Panc1 (cell line): Measurements from ENCODE around the gene PGGHG. TPM values are rescaled to one million over a fixed set of nuclear protein-coding genes. Genes with fewer than 3 reads are reported as not detected.

ENCODE experiments used
- ATAC-seq: fragments of 200-7000 bp; cut with Tn5 transposase; 2 replicates; pipeline ENCODE4 v1.9.1; 2020; ENCODE audit warnings: mild to moderate bottlenecking, moderate library complexity
- BruUV-seq: library from RNA; stranded (reverse); fragments of 400-500 nt; replicated peaks from 2 replicates; lab custom pipeline; 2021; lab: Mats Ljungman, UMichigan
- CTCF ChIA-PET: fragments of 300-600 bp; sonication (Branson Sonifier 250); formaldehyde crosslinking; loops from one replicate; lab custom pipeline; 2022; ENCODE audit warnings: antibody characterized with exemption; lab: Charles Lee
- POLR2A ChIA-PET: fragments of 300-600 bp; sonication (Branson Sonifier 250); formaldehyde crosslinking; loops from one replicate; lab custom pipeline; 2022; ENCODE audit warnings: antibody characterized with exemption; lab: Charles Lee
- DNase-seq: peaks from one replicate; pipeline ENCODE4 v3.0.0-alpha.2; 2010; ENCODE audit warnings: low read depth, low spot score
- H3K27ac ChIP-seq: 2 replicates; pipeline ENCODE4 v1.5.1; 2011; ENCODE audit warnings: mild to moderate bottlenecking, low read length, inconsistent platforms
- H3K27me3 ChIP-seq: fragments of 200-500 bp; sonication (Bioruptor generic); 2 replicates; pipeline ENCODE4 v1.6.0; 2014; ENCODE audit warnings: low read length, inconsistent platforms; ENCODE audit not compliant: control insufficient read depth, insufficient read depth
- H3K36me3 ChIP-seq: fragments of 200-500 bp; sonication (Bioruptor generic); 2 replicates; pipeline ENCODE4 v1.5.1; 2014; ENCODE audit warnings: inconsistent platforms, mild to moderate bottlenecking, low read length, moderate library complexity; ENCODE audit not compliant: control insufficient read depth, insufficient read depth
- H3K4me1 ChIP-seq: 2 replicates; pipeline ENCODE4 v1.5.1; 2011; ENCODE audit warnings: inconsistent platforms, mild to moderate bottlenecking, low read length, moderate library complexity; ENCODE audit not compliant: control insufficient read depth, insufficient read depth
- H3K4me3 ChIP-seq, 2 experiments: 2 replicates each; pipeline ENCODE4 v1.5.1; 2011 to 2012; ENCODE audit warnings: low read depth in 2 of 2, low read length in 2 of 2, mild to moderate bottlenecking in 2 of 2, inconsistent platforms in 1 of 2, moderate library complexity in 1 of 2
- H3K9me3 ChIP-seq: fragments of 200-500 bp; sonication (Bioruptor generic); 2 replicates; pipeline ENCODE4 v1.5.1; 2014; ENCODE audit warnings: low read depth, mild to moderate bottlenecking, inconsistent platforms, low read length, moderate library complexity; ENCODE audit not compliant: control insufficient read depth, insufficient read depth
- POLR2AphosphoS5 ChIP-seq: IDR thresholded peaks from 2 replicates; pipeline ENCODE4 v1.6.1; 2012; ENCODE audit warnings: mild to moderate bottlenecking, low read depth, low read length, moderate library complexity
- SIN3A ChIP-seq: IDR thresholded peaks from 2 replicates; pipeline ENCODE4 v1.6.1; 2012; ENCODE audit warnings: low read depth, mild to moderate bottlenecking, low read length, moderate library complexity, borderline replicate concordance; ENCODE audit not compliant: insufficient read depth
- TCF7L2 ChIP-seq: IDR thresholded peaks from 2 replicates; pipeline ENCODE4 v1.6.1; 2011; ENCODE audit warnings: mild to moderate bottlenecking, low read depth, low read length, inconsistent platforms
- in situ Hi-C: cut with HindIII; loops from 2 replicates; pipeline ENCODE4 v1.10.0; 2016; ENCODE audit warnings: low sequenced_read_pairs, low pct_unique_long_range_greater_than_20kb
- intact Hi-C: fragments of 100-400 bp; cut with micrococcal nuclease; formaldehyde crosslinking; loops from one replicate; pipeline ENCODE4 v1.10.0; 2022; ENCODE audit not compliant: unreplicated experiment
- total RNA-seq: library from RNA; stranded (reverse); gene quantifications from one replicate; pipeline ENCODE4 v1.2.1, GENCODE V29; 2021; ENCODE audit not compliant: unreplicated experiment
- TF ChIP-seq, protein P1 (sequence below), 2 experiments: IDR thresholded peaks; 2 replicates each; pipeline ENCODE4 v1.6.1; 2011 to 2012; ENCODE audit warnings: low read depth in 2 of 2, control low read depth in 1 of 2, low read length in 1 of 2, mild to moderate bottlenecking in 1 of 2, moderate library complexity in 1 of 2; ENCODE audit not compliant: insufficient read depth in 1 of 2
- TF ChIP-seq, protein P2 (sequence below): fragments of 450-650 bp; IDR thresholded peaks from 2 replicates; pipeline ENCODE4 v1.5.1; 2017; ENCODE audit warnings: mild to moderate bottlenecking

PGGHG gene
- total RNA-seq, 1 experiment from 2014 or later = 115 TPM

DNA sequence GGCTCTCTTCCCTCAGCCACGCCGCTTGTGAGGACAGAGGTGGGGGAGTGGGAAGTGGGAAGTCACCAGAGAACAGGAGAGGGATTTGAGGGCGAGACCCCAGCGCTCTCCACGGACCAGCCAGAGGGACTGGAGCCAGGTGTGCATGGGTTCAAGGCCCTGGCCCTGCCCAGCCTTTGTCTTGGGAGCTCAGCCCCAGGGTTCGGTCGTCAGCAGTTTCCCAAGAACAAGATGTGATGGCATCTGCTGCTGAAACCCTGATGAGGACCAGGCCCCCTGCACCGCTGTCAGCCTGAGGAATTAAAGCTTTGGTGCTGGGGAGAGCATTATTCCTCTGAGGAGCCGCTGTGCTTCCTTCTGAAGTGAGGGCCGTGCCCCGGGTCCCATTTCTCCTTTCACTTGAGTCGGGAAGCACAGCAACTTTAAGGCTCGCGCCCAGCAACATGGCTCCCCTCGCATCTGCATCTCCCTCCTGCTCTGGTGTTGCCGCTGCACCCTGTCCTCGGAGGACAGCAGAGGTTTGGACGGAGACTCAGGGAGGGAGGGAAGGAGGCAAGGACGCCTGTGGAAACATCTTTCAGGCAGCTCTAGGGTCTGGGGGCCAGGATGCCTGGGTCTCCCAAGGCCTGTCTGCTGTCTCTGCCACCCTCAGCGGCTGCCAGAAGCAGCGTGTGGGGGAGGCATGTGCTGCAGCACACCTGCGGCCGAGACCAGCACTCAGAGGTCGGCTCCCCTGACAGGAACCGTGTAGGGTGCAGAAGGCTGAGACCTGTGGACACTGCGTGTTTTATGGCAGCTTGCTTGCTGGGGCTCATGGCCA is 6.6 kb downstream of the PGGHG start:
- Histone ChIP-seq H3K9me3 (no peaks in the 10 kb centered on the region), H3K36me3 (no peaks in the 10 kb centered on the region), H3K27ac (no peak overlapping the region), H3K4me1 (peaks cover 40% of the 10 kb centered on the region), H3K27me3 (no peaks in the 10 kb centered on the region), H3K4me3 (no peak overlapping the region)
- DNase-seq (no peak), ATAC-seq (no peak)
- in situ Hi-C loops = no loop called here
- intact Hi-C loops = no loop called here
- BruUV-seq = TSS peak; percentile 57
- ChIA-PET POLR2A (no interaction called here), CTCF (no interaction called here)
- TF ChIP-seq, protein P1, sequence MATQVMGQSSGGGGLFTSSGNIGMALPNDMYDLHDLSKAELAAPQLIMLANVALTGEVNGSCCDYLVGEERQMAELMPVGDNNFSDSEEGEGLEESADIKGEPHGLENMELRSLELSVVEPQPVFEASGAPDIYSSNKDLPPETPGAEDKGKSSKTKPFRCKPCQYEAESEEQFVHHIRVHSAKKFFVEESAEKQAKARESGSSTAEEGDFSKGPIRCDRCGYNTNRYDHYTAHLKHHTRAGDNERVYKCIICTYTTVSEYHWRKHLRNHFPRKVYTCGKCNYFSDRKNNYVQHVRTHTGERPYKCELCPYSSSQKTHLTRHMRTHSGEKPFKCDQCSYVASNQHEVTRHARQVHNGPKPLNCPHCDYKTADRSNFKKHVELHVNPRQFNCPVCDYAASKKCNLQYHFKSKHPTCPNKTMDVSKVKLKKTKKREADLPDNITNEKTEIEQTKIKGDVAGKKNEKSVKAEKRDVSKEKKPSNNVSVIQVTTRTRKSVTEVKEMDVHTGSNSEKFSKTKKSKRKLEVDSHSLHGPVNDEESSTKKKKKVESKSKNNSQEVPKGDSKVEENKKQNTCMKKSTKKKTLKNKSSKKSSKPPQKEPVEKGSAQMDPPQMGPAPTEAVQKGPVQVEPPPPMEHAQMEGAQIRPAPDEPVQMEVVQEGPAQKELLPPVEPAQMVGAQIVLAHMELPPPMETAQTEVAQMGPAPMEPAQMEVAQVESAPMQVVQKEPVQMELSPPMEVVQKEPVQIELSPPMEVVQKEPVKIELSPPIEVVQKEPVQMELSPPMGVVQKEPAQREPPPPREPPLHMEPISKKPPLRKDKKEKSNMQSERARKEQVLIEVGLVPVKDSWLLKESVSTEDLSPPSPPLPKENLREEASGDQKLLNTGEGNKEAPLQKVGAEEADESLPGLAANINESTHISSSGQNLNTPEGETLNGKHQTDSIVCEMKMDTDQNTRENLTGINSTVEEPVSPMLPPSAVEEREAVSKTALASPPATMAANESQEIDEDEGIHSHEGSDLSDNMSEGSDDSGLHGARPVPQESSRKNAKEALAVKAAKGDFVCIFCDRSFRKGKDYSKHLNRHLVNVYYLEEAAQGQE (IDR thresholded peaks at IDR 0.05; ENCODE audit: insufficient read depth in 1 of 2, low read depth in 2 of 2, low read length in 1 of 2) = no peak
- TF ChIP-seq TCF7L2 (no peak), SIN3A (no peak), POLR2AphosphoS5 (no peak)
- TF ChIP-seq, protein P2, sequence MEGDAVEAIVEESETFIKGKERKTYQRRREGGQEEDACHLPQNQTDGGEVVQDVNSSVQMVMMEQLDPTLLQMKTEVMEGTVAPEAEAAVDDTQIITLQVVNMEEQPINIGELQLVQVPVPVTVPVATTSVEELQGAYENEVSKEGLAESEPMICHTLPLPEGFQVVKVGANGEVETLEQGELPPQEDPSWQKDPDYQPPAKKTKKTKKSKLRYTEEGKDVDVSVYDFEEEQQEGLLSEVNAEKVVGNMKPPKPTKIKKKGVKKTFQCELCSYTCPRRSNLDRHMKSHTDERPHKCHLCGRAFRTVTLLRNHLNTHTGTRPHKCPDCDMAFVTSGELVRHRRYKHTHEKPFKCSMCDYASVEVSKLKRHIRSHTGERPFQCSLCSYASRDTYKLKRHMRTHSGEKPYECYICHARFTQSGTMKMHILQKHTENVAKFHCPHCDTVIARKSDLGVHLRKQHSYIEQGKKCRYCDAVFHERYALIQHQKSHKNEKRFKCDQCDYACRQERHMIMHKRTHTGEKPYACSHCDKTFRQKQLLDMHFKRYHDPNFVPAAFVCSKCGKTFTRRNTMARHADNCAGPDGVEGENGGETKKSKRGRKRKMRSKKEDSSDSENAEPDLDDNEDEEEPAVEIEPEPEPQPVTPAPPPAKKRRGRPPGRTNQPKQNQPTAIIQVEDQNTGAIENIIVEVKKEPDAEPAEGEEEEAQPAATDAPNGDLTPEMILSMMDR = no peak

DNA sequence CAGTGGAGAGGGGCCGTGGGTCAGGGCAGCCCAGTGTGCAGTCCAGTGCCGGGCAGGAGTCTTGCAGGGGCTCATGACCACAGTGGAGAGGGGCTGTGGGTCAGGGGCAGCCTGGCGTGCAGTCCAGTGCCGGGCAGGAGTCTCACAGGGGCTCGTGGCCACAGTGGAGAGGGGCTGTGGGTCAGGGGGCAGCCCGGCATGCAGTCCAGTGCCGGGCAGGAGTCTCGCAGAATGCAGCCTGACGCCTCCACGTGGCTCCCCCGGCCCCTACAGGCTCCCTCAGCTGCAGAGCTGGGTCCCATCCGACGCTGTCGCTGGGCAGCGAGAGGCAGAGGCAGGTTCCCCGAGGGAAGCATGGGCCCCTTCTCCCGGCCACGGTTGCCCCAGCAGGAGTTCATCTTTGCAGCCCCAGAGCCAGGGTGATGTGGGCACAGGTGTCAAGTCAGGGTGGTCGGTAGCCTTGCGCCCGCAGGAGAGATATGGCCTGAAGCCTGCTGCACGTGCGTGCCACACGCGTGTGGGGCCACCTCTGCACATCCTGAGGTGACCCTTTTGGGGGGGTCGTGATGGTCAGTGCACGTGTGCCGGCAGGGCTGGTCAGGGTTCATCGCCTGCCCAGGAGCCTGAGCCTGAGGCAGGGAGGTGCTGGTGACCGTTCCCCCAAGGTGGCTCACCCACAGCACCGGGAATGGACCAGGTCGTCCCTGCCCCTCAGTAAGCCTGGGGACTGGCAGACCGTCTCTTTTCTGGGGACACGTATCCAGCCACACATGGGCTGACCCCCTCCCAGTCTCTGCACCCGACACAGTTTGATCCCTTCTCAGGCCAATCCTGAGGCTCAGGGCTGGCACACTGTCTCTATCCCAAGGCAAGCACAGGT is 7.5 kb downstream of the PGGHG start:
- CTCF ChIA-PET = no interaction called here
- ATAC-seq (no peak), DNase-seq (no peak)
- no TSS peak for BruUV-seq
- Histone ChIP-seq H3K9me3 (no peaks in the 10 kb centered on the region), H3K4me1 (peaks cover 42% of the 10 kb centered on the region), H3K4me3 (no peak overlapping the region), H3K27me3 (no peaks in the 10 kb centered on the region), H3K36me3 (no peaks in the 10 kb centered on the region), H3K27ac (no peak overlapping the region; the same call in 1 of the 2 replicates)
- intact Hi-C loops (no loop called here), in situ Hi-C loops (no loop called here)
- POLR2A ChIA-PET = no interaction called here
- TF ChIP-seq POLR2AphosphoS5 = no peak; the same call in 1 of the 2 replicates
- TF ChIP-seq, protein P2 = no peak
- TF ChIP-seq, protein P1 (IDR thresholded peaks at IDR 0.05; ENCODE audit: insufficient read depth in 1 of 2, low read depth in 2 of 2, low read length in 1 of 2) = no peak
- TF ChIP-seq TCF7L2 = no peak
- no peak for TF ChIP-seq SIN3A
